Stromal cell of bone marrow (primary cell): ENCODE measurements around the gene DENND1C.

Experiments
- DNase-seq: peaks from one replicate; pipeline ENCODE4 v3.0.0-alpha.2; 2012; ENCODE audit warnings: low read depth

The DENND1C gene

GRCh38 chr19:6479836-6480398 is 1.7 kb downstream of the DENND1C start:
- DNase-seq, result no peak

GRCh38 chr19:6478815-6479214 is 2.8 kb downstream of the DENND1C start:
- DNase-seq, result no peak

GRCh38 chr19:6476896-6477431 is 4.6 kb downstream of the DENND1C start:
- no peak for DNase-seq

GRCh38 chr19:6476155-6476895 is 5.3 kb downstream of the DENND1C start:
- DNase-seq, result no peak

- DNase-seq, result no peak
These were observed 6.1 kb downstream of the DENND1C start for GRCh38 chr19:6475321-6476108.

GRCh38 chr19:6473647-6474046 is 7.9 kb downstream of the DENND1C start:
- no peak for DNase-seq

GRCh38 chr19:6472713-6473112 is 8.9 kb downstream of the DENND1C start:
- no peak for DNase-seq

GRCh38 chr19:6471076-6471475 is 10.5 kb downstream of the DENND1C start:
- DNase-seq, result no peak

GRCh38 chr19:6470173-6470572 is 11.4 kb downstream of the DENND1C start:
- no peak for DNase-seq

GRCh38 chr19:6467384-6467783 is 14.2 kb downstream of the DENND1C start:
- DNase-seq, result no peak

- DNase-seq, result no peak
These were observed 14.9 kb downstream of the DENND1C start for GRCh38 chr19:6466526-6467248.

- DNase-seq, result no peak
These were observed 15.9 kb downstream of the DENND1C start for GRCh38 chr19:6465663-6466062.

- DNase-seq, result no peak
These were observed 16.6 kb downstream of the DENND1C start for GRCh38 chr19:6465006-6465405.

- DNase-seq, result no peak
These were observed 17.3 kb downstream of the DENND1C start, which contains the start of gene CRB3 for GRCh38 chr19:6464070-6464873. Gene CRB3 (plus strand): TSS chr19:6464271. CDS start chr19:6464702, 431 bp downstream.

- peak; percentile 96 for DNase-seq
These were observed 21.3 kb downstream of the DENND1C start for GRCh38 chr19:6460099-6460884.

GRCh38 chr19:6459262-6460098 is 22.1 kb downstream of the DENND1C start, which contains the start of gene SLC25A23:
Gene SLC25A23 (minus strand): TSS chr19:6459792. CDS start chr19:6459628, 164 bp downstream.
- DNase-seq, result peak; percentile 28

- no peak for DNase-seq
These were observed 22.8 kb downstream of the DENND1C start for GRCh38 chr19:6458695-6459261.

GRCh38 chr19:6457958-6458694 is 23.5 kb downstream of the DENND1C start:
- no peak for DNase-seq
